HG02943 (cell line): ENCODE data around the gene XIRP1.

ENCODE experiments used
- ATAC-seq: cut with Tn5 transposase; IDR thresholded peaks from one replicate; pipeline ENCODE4 v1.9.1; 2021; ENCODE audit warnings: mild to moderate bottlenecking, low read depth, moderate library complexity; ENCODE audit not compliant: unreplicated experiment

XIRP1 gene

GRCh38 chr3:39147711-39148434, 44.5 kb downstream of the XIRP1 start:
- no peak for ATAC-seq

- ATAC-seq, result no peak
These were observed 45.5 kb downstream of the XIRP1 start for GRCh38 chr3:39146611-39147591.

- no peak for ATAC-seq
These were observed 46.3 kb downstream of the XIRP1 start for GRCh38 chr3:39146083-39146501.

- ATAC-seq, result no peak
These were observed 47.5 kb downstream of the XIRP1 start for GRCh38 chr3:39144748-39145380.

- no peak for ATAC-seq
These were observed 48.2 kb downstream of the XIRP1 start for GRCh38 chr3:39144095-39144747.

- no peak for ATAC-seq
These were observed 49.1 kb downstream of the XIRP1 start for GRCh38 chr3:39143051-39143885.

- ATAC-seq, result no peak
These were observed 50.3 kb downstream of the XIRP1 start for GRCh38 chr3:39142067-39142466.

- no peak for ATAC-seq
These were observed 51.0 kb downstream of the XIRP1 start for GRCh38 chr3:39141171-39141995.

- ATAC-seq, result no peak
These were observed 51.9 kb downstream of the XIRP1 start for GRCh38 chr3:39140341-39140971.

GRCh38 chr3:39139442-39139841, 53.0 kb downstream of the XIRP1 start:
- ATAC-seq, result no peak

- no peak for ATAC-seq
These were observed 53.5 kb downstream of the XIRP1 start for GRCh38 chr3:39138804-39139415.

- ATAC-seq, result no peak
These were observed 54.2 kb downstream of the XIRP1 start for GRCh38 chr3:39137991-39138803.

GRCh38 chr3:39137435-39137936, 54.9 kb downstream of the XIRP1 start:
- ATAC-seq, result no peak

- no peak for ATAC-seq
These were observed 55.6 kb downstream of the XIRP1 start for GRCh38 chr3:39136533-39137434.

- no peak for ATAC-seq
These were observed 57.1 kb downstream of the XIRP1 start for GRCh38 chr3:39135170-39135805.
